Activated CD8-positive, alpha-beta memory T cell treated with anti-CD3 and anti-CD28 coated beads, Interleukin-2, amount 50 U/mL, for 24 hours (primary cell): ENCODE measurements around the gene CEP20.
"Not testable (repeated sequence)": the region's sequence is repeated elsewhere in the genome, so short reads cannot be mapped to it uniquely, and the experiment has no call there.

Experiments
- DNase-seq: peaks from one replicate; pipeline ENCODE4 v3.0.0-alpha.2; 2020; ENCODE audit errors: extremely low read depth

The CEP20 gene

DNA sequence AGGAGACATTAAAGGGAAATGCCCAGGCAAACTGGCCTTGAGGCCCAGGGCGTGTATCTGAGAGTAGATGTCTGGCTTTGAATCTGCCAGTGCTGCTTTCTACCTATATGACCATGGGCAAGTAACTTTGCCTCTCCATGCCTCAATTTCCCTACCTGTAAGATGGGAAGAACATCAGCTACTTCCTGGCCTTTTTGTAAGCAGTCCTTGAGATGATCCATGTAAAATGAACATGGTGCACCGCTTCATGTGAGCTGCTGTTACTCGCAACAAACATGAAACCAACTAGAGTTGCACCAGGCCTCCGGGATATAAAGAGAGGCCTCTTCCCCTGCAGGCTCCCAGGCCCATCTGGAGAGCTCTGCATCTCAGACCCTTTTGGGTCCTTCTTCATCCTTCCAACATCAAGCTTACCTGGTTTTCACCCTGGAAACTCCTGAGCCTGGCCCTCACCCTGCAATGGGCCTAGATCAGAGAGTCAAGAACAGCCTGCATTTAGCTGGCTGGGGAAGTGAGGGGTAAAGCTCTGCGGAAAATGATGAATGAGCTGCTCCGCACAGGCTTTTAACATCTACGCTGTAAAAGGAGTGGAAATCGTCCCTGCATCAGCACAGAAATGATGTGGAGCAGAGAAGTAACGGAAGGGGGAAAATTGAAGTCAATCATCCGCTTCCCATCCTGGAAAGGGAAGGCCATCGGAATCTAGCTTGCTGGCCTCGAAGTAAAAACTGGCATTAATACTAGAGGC is 29.3 kb downstream of the CEP20 start:
- no peak for DNase-seq

DNA sequence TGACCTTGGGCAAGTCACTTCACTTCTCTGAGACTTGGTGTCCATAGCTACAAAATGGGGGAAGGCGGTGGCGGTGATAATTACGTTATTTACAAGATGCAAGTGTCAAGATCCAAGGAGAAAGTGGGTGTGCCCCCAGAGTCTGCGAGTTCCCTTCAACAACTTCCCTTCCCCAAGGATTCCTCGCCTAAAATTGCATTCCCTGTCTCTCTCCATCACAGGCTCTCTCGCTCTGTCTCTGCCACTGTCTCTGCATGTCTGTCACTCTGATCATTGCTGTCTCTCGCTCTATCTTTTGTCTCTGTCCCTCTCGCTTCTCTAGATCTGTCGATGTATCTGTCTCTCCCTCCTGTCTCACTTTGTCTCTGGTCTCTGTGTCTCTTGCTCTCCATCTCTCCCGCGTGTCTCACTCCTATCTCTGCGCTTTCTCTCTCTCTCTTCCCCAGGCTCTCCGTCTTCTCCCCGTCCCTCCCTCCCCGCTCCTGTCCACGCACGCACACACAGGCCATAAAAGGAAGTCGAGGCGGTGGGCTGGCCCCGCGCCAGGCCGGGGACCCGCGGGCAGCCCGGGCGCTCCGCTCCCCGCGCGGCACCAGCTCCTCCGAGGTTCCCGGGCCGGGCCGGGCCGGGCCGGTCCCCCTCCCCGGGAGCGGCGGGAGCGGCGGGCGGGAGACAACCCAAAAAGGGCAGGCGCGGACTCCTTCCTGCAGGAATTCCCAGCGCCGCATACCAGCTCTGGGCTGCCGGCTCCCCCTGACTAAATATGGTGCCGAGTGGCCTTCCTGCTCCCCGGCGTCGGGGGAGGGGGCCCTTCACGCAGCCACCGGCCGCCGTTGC is 30.5 kb downstream of the CEP20 start:
- no peak for DNase-seq

DNA sequence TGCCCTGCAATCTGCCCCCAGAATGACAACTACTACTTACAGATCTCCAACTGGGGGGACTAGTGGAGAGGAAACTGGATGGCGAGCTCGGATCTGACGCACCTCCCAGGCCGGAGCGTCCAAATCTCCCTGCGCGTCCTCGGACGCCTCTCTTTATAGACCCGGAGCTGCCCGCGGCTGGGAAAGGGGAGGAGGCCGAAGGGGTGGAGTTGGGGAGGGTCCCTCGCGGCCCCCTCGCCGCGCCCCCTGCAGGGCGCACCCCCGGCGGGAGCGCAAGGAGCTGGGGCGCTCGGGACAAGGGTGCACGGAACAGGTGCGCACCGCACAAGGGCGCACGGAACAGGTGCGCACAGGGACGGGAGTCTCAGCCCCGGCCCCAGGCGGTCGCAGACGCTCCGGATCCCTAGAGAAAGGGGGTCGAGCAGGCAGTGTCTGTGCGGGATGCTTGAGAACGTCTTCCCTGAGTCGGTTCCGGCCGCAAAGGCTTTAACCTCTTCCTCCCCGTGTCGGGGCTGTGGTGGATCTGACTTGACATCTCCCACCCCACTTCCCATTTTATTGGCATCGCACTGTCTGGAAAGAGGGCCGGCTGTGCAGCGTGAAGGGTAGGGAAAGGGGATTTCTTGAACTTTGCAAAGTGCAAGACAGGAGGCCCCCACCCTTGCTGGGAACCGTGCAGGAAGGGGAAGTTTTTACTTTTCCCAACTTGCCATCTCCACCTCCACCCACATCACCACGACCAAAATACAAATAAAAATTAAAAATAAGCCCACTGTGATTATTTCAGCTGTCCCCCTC is 31.3 kb downstream of the CEP20 start, which contains the start of gene MYH11:
Gene MYH11 (minus strand): TSS at position 128 of the 798 bp plus-strand sequence. CDS start 18,776 bp downstream, outside the sequence.
- no peak for DNase-seq

DNA sequence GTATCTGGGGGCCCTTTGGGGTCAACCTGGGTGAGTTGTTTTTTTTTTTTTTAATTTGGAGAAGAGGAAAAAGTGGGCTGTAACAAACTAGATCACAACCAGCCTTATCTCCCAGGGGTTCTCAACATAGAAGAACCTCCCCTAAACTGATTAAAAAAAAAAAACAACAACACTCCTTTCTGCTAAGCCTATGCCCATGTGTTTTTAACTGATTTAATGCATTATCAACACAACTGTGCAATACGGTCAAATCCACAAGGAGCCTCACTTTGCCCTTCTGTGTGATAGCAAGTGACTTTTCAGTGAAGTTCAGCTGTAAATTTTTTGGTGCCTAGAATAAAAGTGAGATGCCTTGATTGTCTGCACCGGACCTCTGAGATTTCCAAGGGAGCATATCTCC is 32.2 kb downstream of the CEP20 start:
- DNase-seq = no peak

DNA sequence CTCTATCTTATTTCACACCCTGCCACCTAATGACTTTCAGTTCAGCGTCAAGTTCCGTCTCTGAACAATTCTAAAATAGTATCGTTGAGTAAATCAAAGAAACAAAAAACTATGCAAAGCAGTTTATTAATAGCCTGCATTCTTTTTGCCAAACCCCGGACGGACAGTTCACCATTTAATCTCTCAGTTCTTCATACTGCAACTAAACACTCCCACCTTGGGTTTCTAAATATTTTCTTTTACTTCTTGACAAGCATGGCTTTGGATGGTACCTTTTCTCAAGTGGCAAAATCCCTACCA is 32.7 kb downstream of the CEP20 start:
- no peak for DNase-seq

DNA sequence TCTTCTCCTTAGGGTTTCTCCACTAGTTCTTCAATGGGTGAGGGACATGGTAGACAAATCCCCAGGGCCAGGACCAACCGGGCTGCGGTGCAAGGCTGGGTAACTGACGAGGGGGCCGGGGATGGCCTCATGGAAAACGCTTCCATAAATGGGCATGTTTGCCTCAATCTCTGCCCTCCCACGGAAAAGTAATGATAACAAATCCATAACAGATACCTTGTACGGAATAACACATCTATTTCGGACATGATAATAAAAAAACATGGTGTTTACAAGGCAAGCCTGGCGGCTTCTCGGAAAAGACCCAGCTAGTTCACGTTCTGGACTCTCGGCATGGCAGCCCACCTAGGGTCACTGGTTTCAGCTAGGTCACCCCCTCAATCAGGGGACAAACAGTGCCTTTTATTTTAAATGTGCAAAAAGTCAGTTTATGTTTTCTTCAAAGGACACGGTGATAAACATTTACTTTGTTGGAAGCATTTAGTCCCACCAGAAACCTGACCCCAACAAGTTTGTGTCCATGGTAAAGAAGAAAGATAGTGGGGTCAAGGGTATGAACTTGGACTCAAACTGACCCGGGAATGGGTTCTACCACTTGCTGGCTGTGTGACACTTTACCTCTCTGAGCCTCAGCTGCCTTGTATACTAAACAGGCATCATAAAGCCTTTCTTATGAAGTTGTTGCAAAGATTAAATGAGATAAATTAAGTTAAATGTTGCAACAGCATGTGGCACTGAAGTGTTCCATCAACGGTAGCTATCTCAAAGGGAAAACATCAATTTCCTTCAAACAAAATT is 33.3 kb downstream of the CEP20 start:
- no peak for DNase-seq

DNA sequence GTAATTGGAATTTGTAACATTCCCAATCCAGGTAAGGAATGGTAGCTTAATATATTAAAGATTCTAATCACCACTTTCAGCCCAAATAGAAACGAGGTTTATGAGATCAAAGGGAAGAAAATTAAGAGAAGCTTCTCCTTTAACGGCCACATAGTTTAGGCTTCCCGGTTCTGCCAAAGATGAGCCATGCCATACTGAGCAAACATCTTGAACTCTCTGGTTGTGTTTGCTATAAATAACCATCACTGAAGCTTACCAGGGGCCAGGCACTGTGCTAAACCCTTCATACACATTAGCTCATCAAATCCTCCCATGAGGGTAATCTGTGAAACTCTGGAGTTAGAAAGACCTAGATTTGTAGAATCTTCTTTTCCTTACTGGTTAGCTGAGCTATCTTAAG is 34.3 kb downstream of the CEP20 start:
- DNase-seq = no peak

DNA sequence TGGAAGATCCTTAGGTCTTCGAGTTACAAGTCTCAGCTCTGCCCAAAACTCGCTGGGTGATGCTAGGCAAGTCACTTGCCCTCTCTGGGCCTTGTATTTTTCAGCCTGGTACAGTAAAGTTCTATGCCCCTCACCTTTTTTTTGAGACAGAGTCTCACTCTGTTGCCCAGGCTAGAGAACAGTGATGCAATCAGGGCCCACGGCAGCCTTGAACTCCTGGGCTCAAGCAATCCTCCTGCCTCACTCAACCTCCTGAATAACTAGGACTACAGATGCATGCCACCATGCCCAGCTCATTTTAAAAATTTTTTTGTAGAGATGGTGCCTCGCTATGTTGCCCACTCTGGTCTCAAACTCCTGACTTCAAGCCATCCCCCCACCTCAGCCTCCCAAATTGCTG is 35.4 kb downstream of the CEP20 start:
- no peak for DNase-seq

DNA sequence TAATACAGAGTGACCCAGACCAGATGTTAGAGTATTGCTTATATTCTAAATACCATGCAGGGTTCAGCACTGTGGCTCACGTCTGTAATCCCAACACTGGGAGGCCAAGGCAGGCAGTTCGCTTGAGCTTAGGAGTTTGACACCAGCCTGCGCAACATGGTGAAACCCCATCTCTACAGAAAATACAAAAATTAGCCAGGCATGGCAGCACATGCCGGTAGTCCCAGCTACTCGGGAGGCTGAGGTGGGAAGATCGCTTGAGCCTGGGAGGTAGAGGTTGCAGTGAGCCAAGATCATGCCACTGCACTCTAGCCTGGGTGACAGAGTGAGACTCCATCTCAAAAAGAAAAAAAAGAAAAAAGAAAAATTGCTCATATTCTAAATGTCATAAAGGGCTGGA is 37.8 kb downstream of the CEP20 start:
- not testable (repeated sequence) for DNase-seq

DNA sequence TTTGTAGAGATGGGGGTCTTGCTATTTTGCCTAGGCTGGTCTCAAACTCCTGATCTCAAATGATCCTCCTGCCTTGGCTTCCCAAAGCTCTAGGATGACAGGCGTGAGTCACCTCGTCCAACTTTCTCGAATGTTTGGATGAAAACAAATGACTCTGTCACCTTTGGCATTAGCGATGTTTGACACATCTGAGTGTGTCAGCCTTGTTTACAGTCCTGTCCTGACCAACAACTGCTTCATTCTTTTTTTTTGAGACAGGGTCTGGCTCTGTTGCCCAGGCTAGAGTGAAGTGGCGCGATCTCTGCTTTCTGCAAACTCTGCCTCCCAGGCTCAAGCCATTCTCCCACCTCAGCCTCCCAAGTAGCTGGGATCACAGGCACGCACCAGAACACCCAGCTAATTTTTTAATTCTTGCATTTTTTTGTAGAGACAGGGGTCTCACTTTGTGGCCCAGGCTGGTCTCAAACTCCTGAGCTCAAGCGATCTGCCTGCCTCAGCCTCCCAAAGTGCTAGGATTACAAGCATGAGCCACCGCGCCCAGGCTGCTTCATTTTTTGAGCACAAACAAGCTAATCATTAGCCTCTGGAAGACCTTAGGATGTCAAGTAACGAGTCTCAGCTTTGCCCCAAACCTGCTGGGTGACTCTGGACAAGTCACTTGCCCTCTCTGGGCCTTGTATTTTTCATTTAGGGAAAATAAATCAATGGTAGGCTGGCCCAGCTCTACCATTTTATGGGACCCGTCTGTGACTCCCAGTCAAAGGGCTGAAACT is 39.0 kb downstream of the CEP20 start:
- no peak for DNase-seq

DNA sequence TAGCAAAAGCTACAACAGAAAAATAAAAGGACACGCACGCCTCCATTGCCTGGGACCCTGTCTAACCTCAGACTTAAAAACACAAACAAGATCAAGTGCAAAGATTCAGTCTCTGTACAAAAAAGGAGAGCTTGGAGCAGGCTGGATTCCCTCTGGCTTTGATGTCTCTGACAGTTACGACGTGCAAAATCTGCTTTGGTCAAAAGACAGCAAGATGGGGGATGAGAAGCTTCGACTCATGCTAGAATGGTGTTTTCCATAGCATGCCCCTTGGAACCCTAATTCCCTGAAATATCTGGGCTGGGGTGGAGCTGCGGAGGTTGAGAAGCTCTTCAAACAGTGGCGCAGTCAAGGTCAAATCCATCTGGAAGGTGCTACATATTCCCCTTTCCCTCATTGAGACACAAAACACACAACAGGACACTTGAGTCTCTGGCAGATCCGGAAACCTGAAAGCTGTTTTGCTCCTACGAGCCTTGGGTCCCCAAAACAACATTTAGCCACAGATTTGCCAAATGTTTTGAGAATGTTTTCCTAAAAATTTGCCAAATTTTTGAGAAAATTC is 40.7 kb downstream of the CEP20 start:
- no peak for DNase-seq

DNA sequence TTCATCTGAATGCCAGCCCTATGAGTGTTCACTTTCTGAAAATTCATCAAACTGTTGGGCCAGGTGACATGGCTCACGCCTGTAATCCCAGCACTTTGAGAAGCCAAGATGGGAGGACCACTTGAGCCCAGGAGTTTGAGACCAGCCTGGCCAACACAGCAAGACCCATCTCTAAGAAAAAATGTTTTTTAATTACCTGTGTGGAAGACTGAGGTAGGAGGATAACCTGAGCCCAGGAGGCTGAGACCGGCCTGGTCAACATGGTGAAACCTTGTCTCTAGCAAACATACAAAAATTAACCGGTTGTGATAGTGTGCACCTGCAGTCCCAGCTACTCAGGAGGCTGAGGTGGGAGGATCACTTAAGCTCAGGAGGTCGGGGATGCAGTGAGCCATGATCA is 41.9 kb downstream of the CEP20 start:
- DNase-seq = no peak

DNA sequence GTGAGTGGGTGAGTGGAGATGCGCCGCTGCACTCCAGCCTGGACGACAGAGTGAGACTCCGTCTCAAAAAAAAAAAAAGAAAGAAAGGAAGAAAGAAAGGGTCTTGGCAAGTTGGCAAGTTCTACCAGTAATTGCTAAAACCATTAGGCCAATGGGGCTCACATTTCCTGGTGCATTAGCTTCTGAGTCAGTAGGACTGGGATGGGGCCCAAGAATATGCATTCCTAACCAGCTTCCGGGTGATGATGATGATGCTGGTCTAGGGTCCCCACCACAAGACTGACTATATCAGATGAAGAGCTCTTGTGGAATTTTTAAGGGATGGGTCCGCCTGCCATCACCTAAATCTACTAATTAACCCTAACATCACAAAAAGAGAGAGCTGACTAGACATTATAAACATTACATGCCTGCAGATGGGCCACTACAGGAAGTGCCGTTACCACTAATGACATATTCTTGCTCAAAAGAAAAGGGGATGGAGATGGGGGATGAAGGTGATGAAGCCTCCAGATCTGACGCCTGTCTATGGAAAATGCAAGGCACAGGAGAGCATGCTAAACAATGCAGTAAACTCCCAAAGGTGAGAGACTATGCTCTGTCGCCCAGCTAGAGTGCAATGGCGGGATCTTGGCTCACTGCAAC is 44.6 kb downstream of the CEP20 start:
- DNase-seq = no peak

DNA sequence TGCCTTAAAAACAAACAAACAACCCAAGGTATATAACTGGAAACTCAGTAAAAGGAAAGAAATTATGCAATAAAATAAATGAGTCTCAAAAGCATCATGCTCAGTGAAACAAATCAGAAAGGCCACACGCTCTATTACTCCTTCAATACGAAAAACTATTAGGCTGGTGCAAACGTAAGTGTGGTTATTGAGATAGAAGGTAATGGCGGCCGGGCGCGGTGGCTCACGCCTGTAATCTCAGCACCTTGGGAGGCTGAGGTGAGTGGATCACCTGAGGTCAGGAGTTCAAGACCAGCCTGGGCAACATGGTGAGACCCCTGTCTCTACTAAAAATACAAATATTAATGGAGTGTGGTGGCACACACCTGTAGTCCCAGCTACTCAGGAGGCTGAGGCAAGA is 49.2 kb downstream of the CEP20 start:
- DNase-seq = not testable (repeated sequence)

DNA sequence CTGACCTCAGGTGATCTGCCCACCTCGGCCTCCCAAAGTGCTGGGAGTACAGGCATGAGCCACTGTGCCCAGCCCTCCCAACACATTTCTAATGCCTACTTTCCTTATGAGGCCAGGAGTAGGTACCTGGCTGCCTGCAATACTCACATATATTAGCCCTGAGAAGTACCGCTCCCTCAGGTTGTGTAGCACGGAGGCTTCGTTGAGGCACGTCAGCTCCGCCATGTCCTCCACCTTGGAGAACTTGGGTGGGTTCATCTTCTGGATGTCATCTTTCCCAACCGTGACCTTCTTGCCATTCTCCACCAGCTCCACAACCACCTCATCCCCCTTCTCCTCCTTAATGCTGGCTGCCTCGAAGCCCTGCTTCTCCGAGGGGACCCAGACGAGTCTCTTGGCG is 50.6 kb downstream of the CEP20 start:
- no peak for DNase-seq

DNA sequence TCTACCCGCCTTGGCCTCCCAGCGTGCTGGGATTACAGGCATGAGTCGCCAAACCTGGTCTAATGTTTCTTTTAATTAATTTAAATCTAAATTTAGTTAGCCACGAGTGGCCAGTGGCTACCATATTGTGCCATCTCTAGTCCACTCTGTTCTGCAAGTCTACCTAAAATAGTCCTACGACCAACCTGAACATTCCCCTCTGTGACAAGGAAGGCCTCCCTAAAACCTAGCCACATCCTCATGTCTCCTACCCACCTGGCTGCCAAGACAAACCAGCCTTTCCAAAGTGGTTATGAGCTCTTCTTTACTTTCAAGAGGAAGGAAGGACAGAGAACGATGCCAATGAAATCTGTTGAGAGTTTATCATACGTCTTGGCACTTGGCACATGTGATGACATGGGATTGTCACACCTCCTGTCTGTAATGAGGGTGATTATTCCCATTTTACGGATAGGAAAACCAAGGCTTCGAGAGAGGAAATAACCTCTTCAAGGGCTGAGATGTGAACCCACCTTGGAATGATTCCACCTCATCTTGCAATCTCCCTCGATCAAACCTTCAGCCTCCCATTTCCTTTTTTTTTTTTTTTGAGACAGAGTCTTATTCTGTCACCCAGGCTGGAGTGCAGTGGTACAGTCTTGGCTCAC is 51.3 kb downstream of the CEP20 start:
- DNase-seq = no peak

DNA sequence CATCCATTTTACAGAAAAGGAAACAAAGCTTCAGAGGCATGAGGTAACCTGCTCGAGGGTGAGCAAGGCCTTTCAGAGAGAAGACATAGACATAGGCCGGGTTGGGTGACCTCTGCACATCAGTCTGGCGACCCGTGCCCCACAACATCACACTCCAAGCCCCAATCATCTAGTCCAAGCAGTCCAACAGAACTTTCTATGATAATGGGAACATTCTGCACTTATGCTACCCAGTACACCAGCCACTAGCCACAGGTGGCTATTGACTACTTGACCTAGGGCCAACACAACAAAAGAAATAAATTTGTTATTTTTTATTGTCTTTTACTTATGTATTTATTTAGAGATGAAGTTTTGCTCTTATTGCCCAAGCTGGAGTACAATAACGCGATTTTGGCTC is 52.3 kb downstream of the CEP20 start:
- no peak for DNase-seq

DNA sequence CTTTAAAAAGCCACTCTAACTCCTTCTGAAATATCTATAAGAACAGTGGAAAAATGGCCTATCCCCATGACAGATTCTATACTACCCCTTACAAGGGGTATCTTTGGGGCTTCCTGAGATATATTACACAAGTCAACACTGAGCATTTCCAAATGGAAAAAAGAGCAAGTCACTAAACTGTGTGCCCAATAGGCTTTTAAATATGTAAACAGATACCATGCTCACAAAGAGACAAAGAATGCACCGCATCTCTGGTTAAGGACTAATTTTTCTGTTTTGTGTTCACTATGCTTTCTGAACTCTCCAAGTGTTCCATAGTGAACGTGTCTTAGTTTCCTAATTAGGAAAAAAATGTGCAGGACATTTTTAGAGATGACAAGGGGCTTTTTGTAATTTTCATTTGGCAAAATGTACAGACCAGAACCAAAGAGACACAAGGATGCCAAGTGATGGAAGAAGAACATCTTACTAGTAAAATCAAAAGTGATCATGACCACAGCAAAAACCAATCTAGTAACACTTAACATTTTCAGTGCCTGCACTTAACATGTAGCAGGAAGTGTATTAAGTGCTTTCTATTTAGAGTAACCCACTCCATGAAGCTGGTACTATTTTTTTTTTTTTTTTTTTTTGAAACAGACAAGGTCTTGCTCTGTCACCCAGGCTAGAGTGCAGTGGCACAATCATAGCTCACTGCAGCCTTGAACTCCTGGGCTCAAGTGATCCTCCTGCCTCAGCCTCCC is 53.1 kb downstream of the CEP20 start:
- no peak for DNase-seq

DNA sequence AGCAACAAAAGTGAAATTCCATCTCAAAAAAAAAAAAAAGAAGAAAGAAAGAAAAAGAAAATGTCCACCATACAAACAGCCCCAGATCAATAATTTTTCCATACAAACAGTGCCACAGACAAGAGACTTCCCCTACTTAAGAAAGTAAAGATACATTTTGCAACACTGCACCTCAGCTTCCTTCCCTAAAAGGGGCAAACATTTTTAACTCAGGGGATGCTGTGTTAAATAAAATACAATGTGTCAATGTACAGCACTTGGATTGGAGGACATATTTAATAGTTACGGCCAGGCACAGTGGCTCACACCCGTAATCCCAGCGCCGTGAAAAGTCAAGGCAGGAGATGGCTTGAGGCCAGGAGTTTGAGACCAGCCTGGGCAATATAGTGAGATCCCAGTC is 53.9 kb downstream of the CEP20 start:
- no peak for DNase-seq
